Stimulated activated CD4-positive, alpha-beta T cell treated with anti-CD3 and anti-CD28 coated beads, Interleukin-4, amount 100 ng/mL, for 1 hour (primary cell): ENCODE results near the gene FASN.

Source experiments
- DNase-seq: peaks from one replicate; pipeline ENCODE4 v3.0.0-alpha.2; 2020

FASN gene

DNA sequence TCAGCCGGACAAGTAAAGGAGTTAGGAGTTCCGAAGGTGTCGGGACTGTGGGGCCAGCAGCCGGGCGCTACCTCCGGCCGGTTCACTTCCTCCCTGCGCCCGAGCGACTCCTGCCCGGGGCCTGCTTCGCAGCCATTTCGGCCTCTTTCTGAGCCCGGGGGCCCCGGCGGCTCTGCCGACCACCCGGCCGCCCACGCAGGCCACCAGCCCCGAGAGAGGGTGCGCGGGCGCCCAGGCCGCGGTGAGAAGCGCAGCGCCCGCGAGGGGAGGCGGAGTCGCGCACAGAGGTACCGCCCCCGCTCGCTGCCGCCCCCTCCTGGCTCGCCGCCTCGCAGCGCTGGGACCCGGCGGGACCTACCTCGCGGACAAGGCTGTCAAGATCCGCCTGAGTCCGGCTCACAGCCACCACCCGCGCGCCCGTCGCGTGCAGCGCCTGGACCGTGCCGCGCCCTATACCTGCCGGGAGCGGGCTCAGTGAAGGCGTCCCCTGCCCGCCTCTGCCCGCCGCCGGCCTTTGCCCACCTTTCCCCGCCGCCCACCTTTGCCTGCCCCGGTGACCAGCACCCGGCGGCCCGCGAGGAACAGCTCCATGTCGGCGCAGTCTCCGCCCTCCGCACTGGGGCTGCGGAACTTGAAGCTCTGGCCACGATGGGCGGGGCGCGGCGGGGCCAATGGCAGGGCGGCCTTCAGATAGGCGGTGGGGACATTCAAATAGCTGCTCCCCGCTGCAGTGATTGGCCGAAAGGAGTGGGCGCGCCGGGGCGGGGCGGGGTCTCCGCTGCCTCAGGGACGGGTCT is 60.7 kb downstream of the FASN start, which contains the start of gene DCXR:
Gene DCXR (minus strand): TSS at position 606 of the 797 bp plus-strand sequence. CDS start 15 bp downstream, at position 591.
- peak; percentile 94 for DNase-seq

DNA sequence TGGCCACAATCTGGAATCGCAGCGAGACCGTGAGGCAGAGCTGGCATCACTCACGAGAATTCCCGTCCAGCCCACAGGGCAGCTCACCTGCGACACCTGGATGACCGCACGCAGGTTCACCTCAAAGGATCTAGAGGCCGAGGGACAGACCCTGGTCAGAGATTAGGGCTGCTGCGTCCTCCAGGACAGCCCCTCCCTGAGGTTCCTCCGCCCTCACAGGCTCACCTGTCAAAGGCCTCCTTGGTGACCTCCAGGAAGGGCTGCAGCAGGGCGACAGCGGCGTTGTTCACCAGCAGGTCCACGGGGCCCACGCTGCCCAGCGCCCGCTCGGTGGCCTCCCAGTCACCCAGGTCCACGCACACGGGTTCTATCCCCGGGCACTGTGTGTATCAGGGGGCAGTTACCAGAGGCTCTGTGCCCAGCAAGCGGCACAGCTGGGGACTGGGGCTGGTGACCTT is 61.4 kb downstream of the FASN start:
- DNase-seq, result no peak

DNA sequence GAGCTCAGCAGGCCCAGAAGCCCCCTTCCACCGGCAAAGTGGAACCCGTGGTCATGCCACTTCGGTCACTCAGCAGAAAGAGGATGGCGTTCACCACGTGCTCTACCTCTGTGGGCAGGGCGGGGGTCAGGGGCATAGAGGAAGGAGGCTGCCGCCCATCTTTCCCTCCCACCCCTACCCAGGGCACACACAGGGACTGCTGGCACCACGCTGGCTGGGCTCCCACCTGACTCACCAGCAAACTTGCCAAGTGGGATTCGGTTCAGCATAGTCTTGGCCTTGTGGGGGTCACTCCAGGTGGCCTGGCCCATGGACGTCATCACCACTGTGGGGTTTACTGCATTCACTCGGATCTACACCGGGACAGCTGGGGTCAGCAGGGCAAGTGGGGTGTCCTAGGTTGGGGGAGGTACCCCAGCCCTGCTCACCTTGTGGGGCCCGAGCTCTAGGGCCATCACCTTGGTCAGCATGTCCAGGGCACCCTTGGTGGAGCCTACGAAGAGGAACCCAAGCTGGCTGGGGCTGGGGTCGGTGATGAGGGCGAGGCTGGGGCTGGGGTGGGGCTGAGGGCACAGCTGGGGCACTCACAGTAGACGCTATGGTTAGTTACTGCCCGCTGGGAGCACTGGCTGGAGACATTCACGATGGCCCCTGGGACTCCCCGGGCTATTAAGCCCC is 61.9 kb downstream of the FASN start:
- DNase-seq, result no peak

DNA sequence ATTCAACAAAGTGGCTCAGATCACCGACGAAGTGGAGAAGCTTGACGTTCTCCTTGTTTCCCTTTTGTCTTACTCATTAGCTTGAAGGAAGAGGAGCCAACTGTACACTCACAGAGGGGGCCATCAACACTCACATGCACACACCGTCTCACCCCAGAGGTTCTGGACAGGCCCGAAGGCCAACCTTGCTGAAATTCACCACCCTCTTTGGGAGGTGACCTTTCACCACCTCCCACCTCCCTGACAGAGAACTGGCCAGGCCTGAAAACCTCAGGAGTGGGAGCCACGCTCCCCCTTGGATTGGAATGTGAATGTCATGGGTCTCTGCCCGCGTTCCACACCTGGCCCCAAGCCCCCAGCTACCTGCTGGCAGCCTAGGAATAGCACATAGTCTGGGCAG is 62.5 kb downstream of the FASN start:
- DNase-seq, result no peak

DNA sequence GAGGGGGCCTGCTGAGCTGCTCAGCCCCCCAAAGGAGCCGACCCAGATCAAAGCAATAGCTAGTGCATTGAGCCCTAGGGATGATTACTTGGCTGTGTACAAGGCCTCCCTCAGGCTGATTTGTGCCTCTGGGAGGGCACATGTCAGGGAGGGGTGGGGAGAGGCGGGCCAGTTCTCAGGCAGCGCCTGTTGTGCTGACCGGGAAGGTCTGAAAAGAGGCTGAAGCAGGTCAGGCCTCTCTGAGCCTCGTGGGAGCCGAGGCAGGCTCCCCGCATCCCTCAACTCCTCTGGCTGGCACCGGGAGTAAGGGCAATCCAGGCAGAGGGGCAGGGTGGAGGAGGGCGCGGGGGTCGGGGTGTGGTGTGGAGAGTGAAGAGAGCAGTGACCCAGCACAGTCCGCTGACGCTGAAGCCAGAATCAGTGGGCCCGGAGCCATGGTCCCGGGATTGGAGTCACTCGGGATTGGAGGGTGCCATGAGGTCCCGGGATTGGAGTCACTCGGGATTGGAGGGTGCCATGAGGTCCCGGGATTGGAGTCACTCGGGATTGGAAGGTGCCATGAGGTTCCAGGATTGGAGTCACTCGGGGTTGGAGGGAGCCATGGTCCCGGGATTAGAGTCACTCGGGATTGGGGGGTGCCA is 63.5 kb downstream of the FASN start:
- no peak for DNase-seq

DNA sequence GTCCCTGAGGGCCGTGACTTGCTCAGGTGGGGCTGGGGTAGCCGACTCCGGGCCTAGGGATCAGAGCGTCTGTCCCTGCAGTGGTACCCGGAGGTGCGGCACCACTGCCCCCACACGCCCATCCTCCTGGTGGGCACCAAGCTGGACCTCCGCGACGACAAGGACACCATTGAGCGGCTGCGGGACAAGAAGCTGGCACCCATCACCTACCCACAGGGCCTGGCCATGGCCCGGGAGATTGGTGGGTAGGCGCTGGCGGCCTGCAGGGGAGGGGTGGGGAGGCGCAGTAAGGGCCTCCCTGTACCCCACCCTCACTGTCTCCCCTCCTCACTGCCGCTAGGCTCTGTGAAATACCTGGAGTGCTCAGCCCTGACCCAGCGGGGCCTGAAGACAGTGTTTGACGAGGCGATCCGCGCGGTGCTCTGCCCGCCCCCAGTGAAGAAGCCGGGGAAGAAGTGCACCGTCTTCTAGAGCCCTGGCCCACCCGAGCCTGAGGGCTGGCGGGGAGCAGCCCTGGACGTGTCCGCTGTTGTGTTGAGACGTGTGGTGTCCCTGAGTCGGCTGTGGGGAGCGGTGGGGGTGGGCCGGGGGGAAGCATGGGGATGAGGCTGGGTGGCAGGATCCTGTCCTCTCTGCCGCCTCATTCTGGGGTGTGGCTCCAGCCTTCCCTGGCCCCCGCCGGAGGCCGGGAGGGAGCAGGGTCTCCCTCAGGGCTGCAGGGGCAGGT is 64.5 kb downstream of the FASN start:
- DNase-seq, result no peak

DNA sequence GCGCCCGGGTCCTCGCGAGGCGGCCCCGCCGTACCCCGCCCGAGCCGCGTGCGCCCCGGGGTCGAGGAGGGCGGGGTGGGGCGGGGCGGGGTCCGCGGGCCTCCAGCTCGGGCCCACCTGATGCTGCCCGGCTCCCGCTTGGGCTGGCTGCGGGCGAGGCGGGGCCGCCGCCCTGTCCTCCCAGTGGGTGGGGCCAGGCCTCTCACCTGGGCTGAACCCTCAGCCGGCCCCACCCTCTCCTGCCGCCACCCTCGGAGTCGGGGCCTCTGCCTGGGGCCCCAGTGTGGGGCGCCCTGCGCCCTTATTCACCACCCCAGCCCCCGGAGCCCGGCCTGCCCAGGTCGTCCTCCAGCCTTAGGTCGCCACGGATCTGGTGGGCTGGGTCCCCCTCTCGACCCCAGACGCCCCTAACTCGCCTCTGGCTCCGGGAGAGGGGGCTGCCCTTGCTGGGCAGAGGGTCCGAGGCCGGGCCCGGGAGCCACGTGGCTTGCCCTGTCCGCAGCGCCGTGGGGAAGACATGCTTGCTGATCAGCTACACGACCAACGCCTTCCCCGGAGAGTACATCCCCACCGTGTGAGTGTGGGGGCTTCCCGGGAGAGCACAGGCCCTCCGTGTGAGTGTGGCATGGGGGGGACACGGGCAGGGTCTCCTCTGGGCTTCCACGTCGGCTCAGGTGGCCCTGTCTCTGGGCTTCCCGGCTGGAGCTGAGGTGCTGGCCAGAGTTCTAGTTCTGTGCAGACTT is 66.0 kb downstream of the FASN start:
- peak; percentile 39 for DNase-seq

DNA sequence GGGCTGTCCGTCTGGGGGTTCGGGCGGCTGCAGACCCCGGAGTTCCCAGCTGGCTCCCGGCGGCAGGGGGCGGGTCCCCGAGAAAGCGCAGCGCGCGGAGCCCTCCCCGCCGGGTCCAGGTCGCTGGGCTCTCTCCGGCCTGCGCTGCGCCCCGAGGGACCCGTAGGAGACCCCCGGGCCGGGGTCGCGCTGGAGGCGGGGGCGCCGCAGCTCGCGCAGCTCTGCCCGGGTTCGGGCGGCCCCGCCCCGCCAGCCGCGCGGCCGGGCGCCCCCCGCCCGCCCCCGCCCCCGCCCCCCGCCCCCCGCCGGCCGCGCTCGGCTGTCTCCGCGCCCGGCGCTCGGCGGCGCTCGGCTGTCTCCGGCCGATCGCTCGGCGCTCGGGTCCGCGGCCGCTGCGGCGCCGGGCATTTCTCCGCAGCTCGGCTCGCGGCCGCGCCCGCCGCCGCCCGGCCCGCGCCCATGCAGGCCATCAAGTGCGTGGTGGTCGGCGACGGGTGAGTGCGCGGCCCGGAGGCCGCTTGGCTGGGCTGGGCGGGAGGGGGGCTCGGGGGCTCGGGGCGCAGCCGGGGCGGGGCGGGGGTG is 66.6 kb downstream of the FASN start, which contains the start of gene RAC3:
Gene RAC3 (plus strand): TSS at position 376 of the 582 bp plus-strand sequence. CDS start 84 bp downstream, at position 460.
- DNase-seq, result no peak

DNA sequence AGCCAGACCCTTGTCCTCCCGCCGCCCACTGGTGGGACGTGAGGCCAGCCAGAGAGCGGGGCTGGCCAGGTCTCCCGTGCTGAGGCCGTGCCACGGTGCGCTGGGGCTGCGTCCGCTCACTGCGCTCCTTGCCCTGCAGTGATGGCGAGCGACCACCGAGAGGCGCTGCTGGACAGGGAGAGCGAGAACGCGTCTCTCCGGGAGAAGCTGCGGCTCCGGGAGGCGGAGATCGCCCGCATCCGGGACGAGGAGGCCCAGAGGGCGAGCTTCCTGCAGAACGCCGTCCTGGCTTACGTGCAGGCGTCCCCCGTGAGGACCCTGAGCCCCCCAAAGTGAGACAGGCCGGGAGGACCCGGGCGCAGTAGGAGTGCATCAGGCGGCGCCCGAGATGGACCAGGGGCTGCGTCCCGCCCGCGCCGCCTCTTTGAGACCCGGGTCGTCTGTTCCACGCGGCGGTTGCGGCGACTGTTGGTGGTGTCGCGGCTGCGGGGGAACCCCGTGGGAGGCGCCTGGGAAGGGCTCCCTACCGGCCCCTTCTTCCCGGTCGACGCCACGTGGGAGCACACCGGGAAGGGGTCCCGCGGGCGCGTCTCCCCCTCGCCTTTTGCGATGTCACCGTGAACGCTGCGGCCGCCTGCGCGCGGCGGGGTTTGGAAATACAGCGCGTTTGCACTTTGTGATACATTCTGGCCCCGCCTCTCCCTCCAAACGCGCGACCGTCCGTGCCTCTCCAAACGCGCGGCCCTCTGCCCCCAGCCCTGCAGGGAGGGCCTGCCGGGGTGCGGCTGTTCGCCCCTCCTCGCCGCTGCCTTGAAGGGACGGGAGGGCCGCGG is 67.3 kb downstream of the FASN start:
- peak; percentile 80 for DNase-seq

DNA sequence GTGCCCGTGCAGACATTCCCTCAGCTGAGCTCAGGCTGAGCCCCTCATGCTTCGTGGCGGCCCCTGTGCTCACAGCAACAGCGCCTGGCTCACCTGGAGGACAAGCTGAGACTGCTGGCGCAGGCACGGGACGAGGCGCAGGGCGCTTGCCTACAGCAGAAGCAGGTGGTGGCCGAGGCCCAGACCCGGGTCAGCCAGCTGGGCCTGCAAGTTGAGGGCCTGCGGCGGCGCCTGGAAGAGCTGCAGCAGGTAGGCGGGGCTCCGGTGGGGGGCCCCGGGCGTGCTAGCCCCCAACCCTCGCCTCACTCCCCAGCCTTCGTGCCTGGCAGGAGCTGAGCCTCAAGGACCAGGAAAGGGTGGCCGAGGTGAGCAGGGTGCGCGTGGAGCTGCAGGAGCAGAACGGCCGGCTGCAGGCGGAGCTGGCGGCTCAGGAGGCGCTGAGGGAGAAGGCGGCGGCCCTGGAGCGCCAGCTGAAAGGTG is 68.0 kb downstream of the FASN start:
- no peak for DNase-seq

DNA sequence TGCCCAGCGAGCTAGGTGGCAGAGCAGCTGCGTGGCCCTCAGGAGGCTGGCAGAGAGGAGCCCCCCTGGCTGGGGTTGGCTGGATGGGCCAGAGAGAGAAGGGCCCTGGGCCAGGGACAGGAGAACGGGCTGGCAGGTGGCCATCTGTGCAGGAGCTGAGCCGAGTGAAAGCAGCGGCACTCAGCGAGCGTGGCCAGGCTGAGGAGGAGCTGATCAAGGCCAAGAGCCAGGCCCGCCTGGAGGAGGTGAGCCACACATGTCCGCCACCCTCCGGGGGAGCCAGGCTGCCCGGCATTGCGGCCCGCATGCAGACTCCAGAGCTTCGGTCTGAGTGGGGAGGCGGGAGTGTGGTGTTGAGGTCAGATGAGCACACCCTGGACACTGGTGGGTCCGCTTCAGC is 68.6 kb downstream of the FASN start:
- DNase-seq, result no peak

DNA sequence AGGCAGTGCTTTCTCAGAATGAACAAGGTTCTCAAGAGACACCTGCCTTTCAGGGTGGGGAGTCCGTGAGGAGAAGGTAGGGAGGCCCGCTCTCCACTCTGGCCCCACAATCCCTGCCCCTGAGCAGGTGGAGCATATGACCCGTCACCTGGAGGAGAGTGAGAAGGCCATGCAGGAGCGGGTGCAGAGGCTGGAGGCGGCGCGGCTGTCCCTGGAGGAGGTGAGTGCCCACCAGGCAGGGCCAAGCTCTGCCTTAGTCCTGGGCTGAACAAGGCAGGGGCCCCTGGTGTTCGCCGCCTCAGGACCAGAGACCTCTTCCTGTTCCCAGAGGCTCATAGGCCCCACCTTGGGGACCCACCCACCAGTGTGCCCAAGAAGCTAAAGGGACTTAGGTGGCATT is 69.1 kb downstream of the FASN start:
- DNase-seq, result no peak
